Measurements from ENCODE around the gene CCDC40. TPM values are rescaled to one million over a fixed set of nuclear protein-coding genes. Genes with fewer than 3 reads are reported as not detected.

CCDC40 gene
- total and polyA plus RNA-seq, 10 of the 15 experiments (the other 5 are each of a cell fraction or from before 2014, with no cell fraction given): 0.06 to 0.10 TPM; not detected in 8

DNA sequence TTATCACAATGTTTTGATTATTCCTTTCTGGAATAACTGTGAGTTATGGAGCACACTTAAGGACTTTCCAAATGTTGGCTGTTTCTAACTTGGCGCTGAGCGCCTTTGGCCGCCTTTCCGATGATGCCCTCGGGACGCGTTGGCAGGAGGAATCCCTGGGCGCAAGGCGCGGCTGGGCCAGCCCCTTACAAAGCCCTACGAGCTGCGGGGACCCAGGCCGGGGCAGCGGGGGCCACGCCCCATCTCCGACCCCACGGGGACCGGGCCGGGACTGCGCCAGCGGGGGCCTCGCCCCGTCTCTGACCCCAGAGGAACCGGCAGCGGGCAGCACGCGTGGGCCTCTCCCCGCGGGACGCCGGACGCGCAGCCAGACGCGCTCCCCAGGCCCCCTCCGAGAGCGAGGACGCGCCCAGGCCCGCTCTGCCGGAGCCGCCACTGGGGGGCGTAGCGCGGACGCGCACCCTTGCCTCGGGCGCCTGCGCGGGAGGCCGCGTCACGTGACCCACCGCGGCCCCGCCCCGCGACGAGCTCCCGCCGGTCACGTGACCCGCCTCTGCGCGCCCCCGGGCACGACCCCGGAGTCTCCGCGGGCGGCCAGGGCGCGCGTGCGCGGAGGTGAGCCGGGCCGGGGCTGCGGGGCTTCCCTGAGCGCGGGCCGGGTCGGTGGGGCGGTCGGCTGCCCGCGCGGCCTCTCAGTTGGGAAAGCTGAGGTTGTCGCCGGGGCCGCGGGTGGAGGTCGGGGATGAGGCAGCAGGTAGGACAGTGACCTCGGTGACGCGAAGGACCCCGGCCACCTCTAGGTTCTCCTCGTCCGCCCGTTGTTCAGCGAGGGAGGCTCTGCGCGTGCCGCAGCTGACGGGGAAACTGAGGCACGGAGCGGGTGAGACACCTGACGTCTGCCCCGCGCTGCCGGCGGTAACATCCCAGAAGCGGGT lies 64.8 kb downstream of the CCDC40 start, which contains the start of gene GAA (continued):
- TF ChIP-seq, protein P1, sequence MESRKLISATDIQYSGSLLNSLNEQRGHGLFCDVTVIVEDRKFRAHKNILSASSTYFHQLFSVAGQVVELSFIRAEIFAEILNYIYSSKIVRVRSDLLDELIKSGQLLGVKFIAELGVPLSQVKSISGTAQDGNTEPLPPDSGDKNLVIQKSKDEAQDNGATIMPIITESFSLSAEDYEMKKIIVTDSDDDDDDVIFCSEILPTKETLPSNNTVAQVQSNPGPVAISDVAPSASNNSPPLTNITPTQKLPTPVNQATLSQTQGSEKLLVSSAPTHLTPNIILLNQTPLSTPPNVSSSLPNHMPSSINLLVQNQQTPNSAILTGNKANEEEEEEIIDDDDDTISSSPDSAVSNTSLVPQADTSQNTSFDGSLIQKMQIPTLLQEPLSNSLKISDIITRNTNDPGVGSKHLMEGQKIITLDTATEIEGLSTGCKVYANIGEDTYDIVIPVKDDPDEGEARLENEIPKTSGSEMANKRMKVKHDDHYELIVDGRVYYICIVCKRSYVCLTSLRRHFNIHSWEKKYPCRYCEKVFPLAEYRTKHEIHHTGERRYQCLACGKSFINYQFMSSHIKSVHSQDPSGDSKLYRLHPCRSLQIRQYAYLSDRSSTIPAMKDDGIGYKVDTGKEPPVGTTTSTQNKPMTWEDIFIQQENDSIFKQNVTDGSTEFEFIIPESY (IDR thresholded peaks at IDR 0.05): no peak
- TF ChIP-seq MTA3 (IDR thresholded peaks at IDR 0.05; ENCODE audit: borderline replicate concordance, low read length): no peak
- TF ChIP-seq CBX3 (IDR thresholded peaks at IDR 0.05; ENCODE audit: borderline replicate concordance, low read depth): no peak
- TF ChIP-seq SMAD5 (IDR thresholded peaks at IDR 0.05; ENCODE audit: low read depth): no peak
- TF ChIP-seq RAD21 (IDR thresholded peaks at IDR 0.05; ENCODE audit: insufficient read depth, low read depth, low read length): 0 out of 2 replicates have a peak, but pooled peaks have one; percentile 2
- TF ChIP-seq, protein P2, sequence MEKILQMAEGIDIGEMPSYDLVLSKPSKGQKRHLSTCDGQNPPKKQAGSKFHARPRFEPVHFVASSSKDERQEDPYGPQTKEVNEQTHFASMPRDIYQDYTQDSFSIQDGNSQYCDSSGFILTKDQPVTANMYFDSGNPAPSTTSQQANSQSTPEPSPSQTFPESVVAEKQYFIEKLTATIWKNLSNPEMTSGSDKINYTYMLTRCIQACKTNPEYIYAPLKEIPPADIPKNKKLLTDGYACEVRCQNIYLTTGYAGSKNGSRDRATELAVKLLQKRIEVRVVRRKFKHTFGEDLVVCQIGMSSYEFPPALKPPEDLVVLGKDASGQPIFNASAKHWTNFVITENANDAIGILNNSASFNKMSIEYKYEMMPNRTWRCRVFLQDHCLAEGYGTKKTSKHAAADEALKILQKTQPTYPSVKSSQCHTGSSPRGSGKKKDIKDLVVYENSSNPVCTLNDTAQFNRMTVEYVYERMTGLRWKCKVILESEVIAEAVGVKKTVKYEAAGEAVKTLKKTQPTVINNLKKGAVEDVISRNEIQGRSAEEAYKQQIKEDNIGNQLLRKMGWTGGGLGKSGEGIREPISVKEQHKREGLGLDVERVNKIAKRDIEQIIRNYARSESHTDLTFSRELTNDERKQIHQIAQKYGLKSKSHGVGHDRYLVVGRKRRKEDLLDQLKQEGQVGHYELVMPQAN (conservative IDR thresholded peaks at IDR 0.05): no peak; the same call in none of the 2 replicates
- peak; percentile 32; the same call in 1 of the 2 replicates for TF ChIP-seq SMC3 (IDR thresholded peaks at IDR 0.05; ENCODE audit: borderline replicate concordance, low read length)
- TF ChIP-seq EGR1 (IDR thresholded peaks at IDR 0.05; ENCODE audit: borderline replicate concordance in 1 of 2, low read depth in 2 of 2, low read length in 2 of 2): peak in 1 of 2 experiments; percentile 50; a peak in 1 of 3 replicates
- TF ChIP-seq ATF7 (IDR thresholded peaks at IDR 0.05; ENCODE audit: low read depth): no peak
- TF ChIP-seq HDAC6 (IDR thresholded peaks at IDR 0.05; ENCODE audit: unreplicated experiment): peak; percentile 58
- no peak for TF ChIP-seq HDAC2 (IDR thresholded peaks at IDR 0.05)
- TF ChIP-seq, protein P3, sequence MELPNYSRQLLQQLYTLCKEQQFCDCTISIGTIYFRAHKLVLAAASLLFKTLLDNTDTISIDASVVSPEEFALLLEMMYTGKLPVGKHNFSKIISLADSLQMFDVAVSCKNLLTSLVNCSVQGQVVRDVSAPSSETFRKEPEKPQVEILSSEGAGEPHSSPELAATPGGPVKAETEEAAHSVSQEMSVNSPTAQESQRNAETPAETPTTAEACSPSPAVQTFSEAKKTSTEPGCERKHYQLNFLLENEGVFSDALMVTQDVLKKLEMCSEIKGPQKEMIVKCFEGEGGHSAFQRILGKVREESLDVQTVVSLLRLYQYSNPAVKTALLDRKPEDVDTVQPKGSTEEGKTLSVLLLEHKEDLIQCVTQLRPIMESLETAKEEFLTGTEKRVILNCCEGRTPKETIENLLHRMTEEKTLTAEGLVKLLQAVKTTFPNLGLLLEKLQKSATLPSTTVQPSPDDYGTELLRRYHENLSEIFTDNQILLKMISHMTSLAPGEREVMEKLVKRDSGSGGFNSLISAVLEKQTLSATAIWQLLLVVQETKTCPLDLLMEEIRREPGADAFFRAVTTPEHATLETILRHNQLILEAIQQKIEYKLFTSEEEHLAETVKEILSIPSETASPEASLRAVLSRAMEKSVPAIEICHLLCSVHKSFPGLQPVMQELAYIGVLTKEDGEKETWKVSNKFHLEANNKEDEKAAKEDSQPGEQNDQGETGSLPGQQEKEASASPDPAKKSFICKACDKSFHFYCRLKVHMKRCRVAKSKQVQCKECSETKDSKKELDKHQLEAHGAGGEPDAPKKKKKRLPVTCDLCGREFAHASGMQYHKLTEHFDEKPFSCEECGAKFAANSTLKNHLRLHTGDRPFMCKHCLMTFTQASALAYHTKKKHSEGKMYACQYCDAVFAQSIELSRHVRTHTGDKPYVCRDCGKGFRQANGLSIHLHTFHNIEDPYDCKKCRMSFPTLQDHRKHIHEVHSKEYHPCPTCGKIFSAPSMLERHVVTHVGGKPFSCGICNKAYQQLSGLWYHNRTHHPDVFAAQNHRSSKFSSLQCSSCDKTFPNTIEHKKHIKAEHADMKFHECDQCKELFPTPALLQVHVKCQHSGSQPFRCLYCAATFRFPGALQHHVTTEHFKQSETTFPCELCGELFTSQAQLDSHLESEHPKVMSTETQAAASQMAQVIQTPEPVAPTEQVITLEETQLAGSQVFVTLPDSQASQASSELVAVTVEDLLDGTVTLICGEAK (IDR thresholded peaks at IDR 0.05; ENCODE audit: borderline replicate concordance): no peak
- TF ChIP-seq PAX8 (IDR thresholded peaks at IDR 0.05): no peak
- no peak for TF ChIP-seq MYC (IDR thresholded peaks at IDR 0.05; ENCODE audit: insufficient read depth, insufficient read length, insufficient replicate concordance, low read length, severe bottlenecking)
- TF ChIP-seq ZNF384 (IDR thresholded peaks at IDR 0.05; ENCODE audit: borderline replicate concordance, low read depth, low read length): no peak
- TF ChIP-seq, protein P4, sequence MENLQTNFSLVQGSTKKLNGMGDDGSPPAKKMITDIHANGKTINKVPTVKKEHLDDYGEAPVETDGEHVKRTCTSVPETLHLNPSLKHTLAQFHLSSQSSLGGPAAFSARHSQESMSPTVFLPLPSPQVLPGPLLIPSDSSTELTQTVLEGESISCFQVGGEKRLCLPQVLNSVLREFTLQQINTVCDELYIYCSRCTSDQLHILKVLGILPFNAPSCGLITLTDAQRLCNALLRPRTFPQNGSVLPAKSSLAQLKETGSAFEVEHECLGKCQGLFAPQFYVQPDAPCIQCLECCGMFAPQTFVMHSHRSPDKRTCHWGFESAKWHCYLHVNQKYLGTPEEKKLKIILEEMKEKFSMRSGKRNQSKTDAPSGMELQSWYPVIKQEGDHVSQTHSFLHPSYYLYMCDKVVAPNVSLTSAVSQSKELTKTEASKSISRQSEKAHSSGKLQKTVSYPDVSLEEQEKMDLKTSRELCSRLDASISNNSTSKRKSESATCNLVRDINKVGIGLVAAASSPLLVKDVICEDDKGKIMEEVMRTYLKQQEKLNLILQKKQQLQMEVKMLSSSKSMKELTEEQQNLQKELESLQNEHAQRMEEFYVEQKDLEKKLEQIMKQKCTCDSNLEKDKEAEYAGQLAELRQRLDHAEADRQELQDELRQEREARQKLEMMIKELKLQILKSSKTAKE (IDR thresholded peaks at IDR 0.05; ENCODE audit: low read depth, poor library complexity, severe bottlenecking): no peak
- no peak for TF ChIP-seq EED (IDR thresholded peaks at IDR 0.05; ENCODE audit: low read depth)
- no peak for TF ChIP-seq BRCA1 (IDR thresholded peaks at IDR 0.05; ENCODE audit: low read depth, low read length)
- TF ChIP-seq MTA2 (IDR thresholded peaks at IDR 0.05; ENCODE audit: low read depth): no peak
